GM19023 (cell line): ENCODE measurements around the gene DEPP1.
A peak's percentile ranks its signal among the peaks of the same experiment; 100 is the strongest.

Experiments
- ATAC-seq: cut with Tn5 transposase; IDR thresholded peaks from one replicate; pipeline ENCODE4 v1.9.1; 2021; ENCODE audit warnings: mild to moderate bottlenecking, moderate library complexity; ENCODE audit not compliant: unreplicated experiment

The DEPP1 gene

DNA sequence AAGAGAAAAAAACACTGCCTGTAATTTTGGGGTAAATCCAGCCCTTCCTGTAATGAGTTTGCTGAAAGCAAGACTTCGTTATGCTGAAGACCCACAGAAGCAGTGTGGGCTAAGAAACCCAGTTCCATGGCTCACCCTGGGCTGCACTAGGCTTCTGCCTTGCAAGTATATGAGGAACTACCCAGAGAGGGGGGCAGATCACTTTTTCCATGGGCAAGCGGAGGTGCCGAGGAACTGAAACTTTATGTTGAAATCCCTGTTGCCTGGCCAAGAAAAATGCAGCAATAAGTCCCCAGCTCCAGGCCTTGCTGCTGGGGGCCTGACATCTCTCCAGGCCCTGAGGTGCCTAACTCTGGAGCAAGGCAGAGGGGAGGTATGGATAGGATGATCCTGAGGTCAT is 10.5 kb downstream of the DEPP1 start:
- no peak for ATAC-seq

DNA sequence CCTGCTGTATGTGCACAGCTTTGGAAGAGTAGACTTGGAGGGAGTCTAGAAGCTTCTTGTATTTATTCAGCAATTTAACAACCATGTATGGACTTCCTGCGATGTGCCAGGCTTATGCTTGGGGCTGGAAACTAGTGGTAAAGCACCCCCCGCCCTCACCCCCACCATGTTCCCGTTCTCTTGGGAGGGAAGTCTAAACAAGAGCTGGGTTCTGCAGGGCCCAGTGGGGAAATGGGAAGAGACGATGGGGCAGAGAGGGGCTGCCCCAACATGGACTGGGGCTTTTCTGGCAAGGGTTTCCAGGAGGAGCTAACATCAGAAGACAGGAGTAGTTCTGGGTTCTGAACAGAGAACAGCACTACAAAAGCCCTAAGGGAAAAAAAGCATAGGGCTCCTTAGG is 11.0 kb downstream of the DEPP1 start:
- no peak for ATAC-seq

DNA sequence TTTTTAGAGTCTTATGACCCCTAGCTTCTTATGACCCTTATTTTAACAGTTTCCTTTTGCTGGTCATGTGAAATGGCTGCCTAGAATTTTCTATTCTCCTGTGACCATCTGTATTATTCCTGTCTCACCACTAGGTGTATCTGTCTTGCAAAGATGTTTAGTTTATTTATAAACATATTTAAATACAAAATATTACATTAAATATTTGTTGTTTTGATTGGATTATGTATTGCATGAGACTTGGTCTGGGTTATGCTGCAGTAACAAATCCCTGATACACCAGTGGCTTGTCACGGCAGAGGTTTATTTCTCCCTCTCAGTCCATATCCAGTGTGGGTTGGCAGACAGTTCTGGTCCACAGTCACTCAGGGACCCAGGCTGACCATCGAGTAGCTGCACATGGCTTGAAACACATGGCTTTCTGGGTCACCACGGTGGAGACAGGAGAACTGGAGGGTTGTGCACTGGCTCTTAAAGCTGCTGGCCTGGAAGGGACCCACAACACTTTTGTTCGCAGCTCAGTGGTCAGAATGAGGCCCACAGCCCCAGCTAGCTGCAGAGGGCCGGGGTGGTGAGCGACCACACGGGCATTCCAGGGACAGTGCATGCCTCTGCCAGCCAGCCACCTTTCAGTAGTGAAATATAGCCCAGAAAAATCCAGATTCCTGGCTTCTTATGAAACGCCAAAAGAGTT is 11.6 kb downstream of the DEPP1 start:
- no peak for ATAC-seq

DNA sequence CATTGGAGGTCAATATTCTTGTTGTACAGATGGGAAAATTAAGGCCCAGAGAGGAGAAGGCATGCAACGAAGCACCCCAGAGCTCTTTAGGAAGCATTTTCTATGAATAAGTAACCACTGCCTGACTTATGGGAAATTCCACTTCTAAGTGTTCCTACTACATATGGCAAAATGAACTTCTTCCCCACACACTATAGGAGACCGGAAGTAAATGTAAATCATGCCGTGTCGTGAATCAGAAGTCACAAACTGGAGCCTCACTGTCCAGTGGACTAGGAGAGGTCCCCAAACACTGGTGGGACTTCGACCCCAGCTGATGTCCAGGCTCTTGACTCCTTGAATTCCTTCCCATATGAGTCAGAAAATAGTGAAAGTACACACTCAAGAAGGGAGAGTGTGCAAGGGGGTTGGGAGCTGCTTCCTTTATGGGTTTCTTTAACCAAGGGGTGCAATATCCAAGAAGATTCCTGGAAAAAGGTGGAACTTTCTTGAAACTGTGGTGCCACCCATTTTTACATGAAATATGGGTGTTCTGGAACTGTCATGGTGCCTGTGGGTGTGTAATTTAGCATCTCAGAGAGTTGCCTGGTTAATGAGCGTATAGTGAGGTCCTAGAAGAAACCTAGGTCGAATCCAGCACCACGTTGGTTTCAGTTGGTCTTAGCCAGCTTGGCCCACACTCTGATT is 12.3 kb downstream of the DEPP1 start:
- ATAC-seq, result peak; percentile 25

DNA sequence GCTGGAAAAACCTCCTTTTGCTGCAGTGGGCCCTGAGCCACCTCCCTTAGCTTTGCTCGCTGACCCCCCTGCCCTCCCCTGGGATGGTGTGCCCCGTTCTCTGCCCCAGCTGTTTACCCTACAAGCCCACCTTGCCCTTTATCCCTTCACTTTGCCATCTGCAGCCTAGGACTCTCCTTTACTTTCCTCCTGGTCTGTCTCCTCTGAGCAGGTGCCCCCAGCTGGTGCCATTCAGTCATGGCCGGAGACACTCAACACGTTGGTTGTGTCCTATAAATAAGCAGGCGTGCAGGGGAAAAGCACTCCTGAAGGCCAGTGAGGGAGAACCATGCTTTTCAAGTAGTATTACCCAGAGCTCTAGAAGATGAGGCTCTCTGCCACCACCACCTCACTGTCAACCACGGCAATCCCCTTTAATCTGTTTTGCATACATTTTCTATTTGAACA is 12.9 kb downstream of the DEPP1 start:
- ATAC-seq, result peak; percentile 36

DNA sequence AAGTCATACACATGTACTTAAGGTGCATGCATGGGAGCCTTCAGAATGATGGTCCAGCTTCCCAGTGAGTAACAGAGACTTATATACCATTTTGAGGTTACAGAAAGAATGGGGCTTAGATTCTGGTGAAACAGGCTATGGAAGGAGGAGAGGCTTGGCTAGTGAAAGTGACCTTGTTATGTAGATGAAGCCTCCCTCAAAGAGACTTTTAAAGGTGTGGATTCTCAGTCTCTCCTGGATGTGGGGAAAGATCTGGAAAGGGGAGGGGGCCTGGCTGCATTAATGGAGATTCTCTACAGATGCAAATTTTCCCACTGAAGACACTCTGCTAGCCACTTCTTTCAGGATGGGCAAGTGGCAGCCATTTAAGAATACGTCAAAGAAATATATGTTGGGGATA is 13.5 kb downstream of the DEPP1 start:
- ATAC-seq, result no peak

DNA sequence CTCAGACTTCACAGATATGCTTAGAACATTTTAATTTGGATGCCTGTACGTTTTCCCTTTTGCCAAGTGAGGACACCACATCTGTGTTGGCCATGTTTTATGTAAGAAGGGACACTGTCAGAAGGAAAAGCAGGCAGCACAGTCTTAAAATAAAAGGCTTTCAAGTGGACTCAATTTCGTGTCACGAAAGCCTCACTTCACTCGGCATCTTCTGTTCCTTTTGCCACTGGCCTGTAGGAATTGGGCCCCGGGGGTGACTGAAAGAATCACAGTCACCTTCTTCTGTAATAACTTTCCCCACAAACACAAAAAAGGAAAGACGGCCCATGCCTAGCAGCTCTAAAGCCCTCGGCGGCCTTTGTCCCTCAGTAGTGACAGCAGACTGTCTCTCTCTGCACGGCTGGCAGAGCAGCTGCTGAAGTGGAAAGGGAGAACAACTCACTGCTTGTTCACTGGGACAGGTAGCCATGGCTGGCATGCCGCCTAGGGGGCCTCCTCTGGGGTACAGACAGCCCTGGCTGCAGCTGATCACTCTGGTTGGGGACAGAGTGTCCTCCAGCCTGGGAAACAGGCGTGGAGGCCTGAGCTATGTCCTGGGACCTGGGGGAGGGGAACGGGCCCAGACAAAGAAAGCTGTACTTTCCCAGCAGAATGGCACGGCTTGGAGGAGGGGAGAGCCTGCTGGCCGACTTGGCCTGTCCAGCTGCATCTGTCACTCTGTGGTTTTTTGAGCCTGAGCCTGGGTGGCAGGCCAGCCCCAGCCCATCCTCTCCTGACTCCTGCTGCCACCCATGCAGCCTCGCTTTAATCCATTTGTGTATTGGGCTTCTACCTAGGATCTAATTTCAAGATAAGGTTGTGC is 14.6 kb downstream of the DEPP1 start:
- no peak for ATAC-seq

DNA sequence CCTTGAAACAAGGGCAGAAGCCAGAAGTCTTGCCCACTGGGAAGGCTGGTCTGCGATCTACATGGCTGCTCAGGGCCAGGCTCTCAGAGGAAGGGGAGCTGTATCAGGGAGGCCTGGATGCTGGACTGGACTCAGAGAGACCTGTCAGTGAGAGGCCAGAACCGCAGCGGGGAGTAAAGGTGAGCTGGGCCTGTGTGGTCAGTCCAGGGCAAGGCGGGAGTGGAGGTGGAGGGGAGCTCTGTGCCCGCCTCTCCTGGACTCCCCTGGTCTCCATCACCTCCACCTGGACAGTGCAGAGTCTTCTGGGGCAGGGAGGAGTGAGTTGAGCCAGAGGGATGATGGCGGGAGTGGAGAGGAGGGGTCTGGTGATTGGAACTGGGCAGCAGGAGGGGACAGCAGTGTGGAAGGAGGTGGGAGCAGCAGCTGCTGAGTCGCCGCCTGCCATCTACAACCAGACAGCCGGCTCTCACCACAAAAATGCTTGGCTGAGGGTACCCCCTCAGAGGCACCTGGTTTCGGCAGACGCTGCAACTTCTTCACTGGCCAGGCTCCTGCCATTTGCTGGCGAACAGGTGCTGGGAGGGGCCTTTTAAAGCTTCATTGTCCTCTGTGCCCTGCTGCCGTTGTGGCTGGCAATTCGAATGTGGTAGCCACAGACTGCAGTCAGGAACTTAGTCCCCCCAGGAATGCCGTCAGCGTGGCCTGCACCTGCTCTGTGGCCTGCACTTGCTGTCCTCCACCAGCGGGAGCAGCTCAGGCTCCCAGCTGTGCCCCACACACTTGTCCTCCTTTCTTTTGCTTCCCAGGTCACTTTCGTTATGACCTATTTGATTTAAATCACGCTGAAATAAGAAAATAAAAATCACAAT is 15.5 kb downstream of the DEPP1 start:
- no peak for ATAC-seq

DNA sequence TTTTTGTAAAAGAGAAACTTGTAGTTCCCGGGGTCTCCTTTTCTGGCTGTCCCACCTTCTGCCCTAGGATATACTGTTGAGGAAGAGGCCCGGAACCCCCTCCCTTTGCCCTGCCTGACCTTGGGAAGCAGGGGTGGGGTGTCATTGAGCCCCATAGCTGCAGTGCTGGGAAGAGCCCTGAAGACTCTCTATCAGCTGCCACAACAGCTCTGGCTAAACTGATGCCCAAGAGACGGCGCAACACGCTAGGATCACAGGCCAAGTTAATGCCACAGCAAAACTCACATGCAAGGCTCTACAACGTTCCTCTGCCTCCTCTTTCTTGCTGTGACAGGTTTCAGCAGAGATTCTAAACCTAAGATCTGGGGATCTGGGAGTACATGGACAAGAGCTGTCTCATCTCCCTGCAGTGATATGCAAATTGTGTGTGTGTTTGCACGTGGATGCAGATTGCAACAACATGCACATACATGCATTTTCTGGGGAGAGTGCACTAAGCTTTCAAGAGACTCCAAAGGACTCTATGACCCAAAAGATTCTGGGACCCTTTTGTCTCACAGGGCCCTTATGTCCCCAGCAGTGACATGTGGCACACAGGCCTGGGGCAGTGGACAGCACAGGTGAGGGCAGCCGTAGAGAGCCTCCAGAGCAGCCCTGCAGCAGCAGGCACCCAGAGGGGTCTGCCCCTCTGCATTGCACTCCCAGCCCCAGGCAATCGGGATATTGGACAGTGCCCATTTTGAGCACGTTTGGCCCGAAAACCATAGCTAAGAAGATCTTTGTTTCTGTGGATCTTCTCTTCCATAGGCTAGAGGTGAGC is 16.5 kb downstream of the DEPP1 start:
- ATAC-seq, result no peak

DNA sequence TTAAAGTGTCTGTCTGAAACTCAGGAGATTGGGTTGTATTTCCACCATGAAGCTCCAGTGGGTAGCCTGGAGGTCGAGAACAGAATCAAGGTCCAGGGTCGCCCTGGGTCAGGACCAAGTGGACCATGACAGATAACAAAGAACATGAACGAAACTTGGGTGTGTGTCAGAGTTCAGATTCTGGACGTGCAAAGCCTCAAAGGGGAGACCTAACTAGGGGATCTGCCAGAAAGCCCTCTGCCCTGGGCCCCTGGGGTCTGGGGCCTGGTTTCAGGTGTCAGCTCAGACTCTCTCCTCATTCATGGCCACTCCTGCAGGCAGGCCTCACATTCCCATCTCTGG is 17.4 kb downstream of the DEPP1 start:
- ATAC-seq, result no peak

DNA sequence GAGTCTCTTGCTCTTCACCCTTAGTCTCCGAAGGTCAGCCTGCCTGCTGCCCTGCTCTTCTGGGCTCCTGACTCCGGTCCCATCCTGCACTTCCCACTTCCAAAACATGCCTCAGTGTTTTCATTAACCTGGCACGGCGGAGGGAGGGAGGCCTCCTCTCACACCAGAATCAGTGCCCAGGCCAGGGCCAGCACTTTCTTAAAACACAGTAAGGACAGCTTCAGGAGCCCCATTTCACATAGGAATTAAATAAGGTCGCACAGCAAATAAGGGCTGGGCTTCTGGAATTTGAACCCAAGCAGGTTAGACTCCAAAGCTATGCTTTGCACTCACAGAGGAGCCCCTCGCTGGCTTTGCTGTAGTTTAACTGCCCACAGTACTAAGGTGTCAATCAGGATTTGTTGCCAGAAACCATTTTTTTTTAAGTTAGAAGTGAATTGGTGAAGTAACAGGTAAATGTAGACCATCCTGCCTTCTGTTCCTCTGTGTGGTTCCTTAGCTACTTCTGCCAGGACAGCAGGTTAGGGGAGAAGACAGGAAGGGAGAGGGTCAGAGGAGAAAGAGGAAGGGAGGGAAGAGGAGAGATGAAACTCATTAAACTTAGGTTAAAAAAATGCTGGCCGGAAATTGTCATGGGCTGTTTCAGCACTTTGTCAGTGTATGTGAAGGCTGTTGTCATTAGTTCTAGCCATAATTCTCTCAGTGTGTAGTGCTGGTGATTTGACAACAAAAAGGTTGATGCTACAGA is 18.0 kb downstream of the DEPP1 start:
- no peak for ATAC-seq

DNA sequence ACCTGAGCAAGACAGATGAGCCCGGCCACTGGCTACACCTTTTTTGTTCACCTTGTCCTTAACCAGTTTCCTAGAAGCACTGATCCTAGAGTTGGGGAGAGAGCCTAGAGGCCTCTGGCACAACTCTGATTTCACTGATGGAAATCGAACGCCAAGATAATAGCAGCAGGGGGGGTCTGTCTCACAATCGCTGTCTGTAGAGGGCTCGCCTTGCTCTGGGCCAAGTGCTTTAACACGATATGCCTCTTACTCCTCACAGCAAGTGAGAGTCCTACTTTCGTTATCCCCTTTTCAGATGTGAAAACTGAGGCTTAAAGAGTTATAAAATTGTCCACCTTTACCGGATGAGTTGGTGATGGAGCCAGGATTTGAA is 18.5 kb downstream of the DEPP1 start:
- no peak for ATAC-seq

DNA sequence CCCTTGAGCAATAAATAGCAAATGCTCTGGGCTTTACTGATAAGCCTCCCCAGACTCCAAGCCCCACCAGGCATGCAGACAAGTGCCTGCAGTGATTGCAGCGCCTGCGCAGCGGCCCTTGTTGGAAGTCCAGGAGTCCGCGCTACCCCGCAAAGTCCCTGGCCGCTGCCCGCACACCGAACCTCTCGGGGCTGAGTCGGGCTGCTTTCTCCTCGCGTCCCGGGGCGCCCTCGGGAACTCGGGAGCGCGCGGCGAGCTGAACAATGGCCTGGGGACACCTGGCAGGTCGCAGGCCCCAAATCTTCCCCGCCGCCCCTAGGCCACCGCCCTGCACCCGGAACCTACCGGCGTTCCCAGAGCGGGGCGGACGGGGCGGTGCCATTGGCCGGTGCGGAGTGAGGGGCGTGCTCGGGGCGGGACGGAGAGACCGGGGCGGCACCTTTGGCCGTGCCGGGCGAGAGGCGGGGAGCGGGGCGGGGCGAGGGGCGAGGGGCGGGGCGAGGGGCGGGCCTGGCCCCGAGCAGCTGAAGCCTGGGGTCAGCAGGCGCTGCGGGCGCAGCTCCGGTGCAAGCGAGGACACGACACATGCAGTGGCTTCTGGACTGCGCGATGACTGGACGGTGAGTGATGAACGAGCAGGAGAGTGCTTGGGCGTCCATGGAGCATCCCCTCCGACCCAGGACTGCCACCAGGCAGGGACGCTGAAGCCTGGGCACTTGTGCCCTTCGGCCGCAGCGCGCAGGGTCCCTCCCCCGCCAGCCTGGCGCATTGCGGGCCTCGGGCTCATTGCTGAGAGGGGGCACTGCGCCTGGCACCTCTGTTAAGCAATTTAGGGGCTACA is 19.1 kb downstream of the DEPP1 start, which contains the start of gene RASSF4:
Gene RASSF4 (plus strand): TSS at position 556 of the 841 bp plus-strand sequence. CDS start 10,401 bp downstream, outside the sequence.
- ATAC-seq, result peak; percentile 97

DNA sequence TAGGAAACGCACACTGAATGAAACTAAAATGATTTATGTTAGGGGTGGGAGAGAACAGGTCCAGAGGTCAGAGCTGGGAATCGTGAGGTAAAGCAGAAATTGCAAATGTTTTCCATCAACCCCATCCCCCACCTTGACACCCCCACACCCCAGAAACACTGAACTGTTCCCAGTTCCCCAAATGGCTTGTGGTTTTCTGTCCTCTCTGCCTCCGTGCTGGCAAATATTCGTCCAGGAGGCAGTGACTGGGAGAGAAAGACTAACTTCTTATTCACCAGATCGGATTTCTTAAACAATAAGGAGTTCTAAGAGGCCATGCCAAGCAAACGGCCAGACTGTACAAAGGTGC is 19.7 kb downstream of the DEPP1 start:
- no peak for ATAC-seq

DNA sequence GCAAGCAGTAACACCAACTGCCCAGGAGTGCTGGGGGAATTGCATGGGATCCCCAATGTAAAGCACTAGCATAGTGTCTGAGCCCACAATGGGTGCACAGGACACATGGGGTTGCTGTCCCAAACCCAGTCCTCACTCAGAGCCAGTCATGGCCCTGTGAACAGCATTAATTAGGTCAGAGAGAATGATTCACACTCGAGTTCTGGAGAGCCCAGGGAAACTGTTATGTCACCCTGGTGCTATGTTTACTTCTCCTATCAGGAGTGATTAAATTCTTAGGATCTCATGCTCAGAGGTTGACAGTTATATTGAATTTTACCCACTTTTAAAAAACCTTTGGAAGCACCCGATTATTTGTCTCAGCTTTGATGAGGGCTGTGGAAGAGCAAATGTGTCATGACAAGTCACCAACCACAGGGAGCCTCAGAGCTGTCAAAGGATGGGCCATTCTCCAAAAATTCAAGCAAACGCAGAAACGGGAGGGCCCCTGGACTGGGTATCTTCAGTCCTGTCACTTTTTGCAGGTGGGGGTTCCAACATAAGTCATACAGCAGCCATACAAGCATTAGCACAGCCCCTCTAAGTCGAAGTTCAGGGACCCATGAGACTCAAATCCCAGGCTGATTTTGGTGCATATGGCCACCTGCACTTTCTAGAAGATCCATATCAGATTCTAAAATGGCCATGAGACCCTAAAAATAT is 20.3 kb downstream of the DEPP1 start:
- no peak for ATAC-seq

DNA sequence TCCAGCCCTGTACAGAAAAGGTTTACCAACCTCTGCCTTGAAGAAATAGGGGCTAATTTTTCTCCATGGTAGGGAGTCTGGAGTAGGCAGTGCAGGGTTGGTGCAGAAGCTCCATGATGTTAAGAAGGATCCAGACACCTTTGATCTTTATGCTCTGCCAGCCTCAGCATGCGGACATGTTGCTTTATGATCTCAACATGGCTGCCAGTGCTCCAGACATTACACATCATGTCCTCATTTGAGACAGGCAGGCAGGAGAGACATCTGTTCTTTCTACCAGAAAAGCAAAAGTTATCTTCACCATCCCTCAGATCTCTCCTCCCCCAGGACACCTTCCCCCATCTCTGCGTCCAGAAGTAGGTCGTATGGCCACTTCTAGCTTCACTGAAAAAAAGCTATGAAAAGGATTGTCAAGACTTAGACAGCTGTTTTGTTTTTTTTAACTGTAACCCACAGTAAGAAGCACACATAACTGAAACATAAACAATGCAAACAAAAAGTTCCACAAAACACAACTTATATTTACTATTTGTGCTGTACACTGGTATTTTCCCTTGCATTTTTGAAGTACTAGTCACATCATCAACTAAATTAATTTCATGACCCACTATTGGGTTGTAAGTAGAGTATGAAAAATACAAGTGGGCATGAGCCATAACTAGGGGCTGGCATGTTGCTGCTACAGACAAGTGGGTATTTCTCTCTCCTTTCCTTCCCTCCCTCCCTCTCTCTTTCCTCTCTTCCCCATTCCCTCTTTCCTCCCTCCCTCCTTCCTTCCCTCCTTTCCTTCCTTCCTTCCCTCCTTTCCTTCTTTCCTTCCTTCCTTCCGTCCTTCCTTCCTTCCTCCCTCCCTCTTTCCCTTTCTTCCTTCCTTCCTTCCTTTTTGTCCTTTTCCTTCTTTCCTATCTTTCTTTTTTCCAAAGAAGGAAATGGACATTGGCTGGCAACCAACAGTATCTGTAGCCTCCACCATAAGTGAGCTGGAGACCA is 21.6 kb downstream of the DEPP1 start:
- no peak for ATAC-seq

DNA sequence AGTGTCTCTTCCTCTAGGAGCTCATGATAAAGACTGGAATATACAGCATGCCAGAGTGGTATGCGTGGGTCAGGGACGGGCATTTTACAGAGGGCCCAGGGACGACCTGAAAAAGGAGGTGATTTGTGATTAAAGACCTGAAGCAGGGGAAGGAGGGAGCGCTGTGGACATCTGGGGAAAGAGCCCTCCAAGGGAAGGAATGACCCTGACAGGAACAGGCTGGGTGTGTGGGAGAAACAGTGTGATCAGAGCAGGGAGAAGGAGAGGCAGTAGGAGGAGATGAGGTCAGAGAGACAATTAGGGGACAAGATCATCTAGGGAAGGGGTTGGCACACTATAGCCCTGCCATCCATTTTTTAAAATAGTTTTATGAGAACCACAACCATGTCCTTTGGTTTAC is 22.4 kb downstream of the DEPP1 start:
- ATAC-seq, result no peak
